Kidney epithelial cell (primary cell): ENCODE measurements around the gene IFNA14. TPM values are rescaled to one million over a fixed set of nuclear protein-coding genes. Genes with fewer than 3 reads are reported as not detected.
A peak's percentile ranks its signal among the peaks of the same experiment; 100 is the strongest.
"Not testable (repeated sequence)": the region's sequence is repeated elsewhere in the genome, so short reads cannot be mapped to it uniquely, and the experiment has no call there.

ENCODE experiments used
- DNase-seq: peaks from one replicate; pipeline ENCODE4 v3.0.0-alpha.2; 2010; ENCODE audit warnings: low read depth
- H3K27me3 ChIP-seq: 2 replicates; pipeline ENCODE4 v1.6.0; 2011; ENCODE audit warnings: low read length; ENCODE audit not compliant: control insufficient read depth, insufficient read depth
- H3K36me3 ChIP-seq: 2 replicates; pipeline ENCODE4 v1.5.1; 2011; ENCODE audit warnings: low read length; ENCODE audit not compliant: control insufficient read depth, insufficient read depth
- H3K4me3 ChIP-seq: 2 replicates; pipeline ENCODE4 v1.5.1; 2011; ENCODE audit warnings: low read depth, mild to moderate bottlenecking, control low read depth, low read length
- total RNA-seq: library from RNA; depleted of rRNA; stranded (reverse); fragments of >200 nt; gene quantifications from 2 replicates; pipeline ENCODE4 v1.2.3, GENCODE V29; 2015
- TF ChIP-seq, protein P1 (sequence below): IDR thresholded peaks from 2 replicates; pipeline ENCODE4 v1.5.1; 2011; ENCODE audit warnings: mild to moderate bottlenecking, moderate library complexity, low read length, control low read depth, inconsistent platforms; ENCODE audit not compliant: insufficient read depth, poor library complexity, severe bottlenecking

The IFNA14 gene
- total RNA-seq, 1 donor from 2014 or later = not detected

DNA sequence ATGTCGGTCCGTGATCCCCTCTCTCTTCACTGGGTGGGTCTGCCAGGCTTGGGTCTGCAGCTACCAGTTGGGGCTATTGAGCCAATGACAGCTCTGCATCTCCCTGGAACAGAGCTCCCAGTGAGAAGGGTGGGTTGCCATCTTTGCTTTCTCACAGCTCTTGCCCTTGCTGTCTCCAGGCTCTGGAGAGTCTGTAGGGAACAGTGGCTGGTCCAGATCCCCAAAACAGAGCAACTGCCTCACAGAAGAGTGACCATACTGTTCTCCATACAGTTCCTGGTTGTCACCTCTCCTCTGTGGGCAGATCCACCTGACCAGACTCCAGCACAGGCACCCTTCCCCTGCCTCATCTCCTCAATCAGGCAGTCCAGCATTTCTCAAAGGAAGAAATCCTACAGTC, 6.5 kb downstream of the IFNA14 start:
- no peaks in the 10 kb centered on the region for H3K36me3 ChIP-seq
- no peak for DNase-seq
- H3K27me3 ChIP-seq = no peaks in the 10 kb centered on the region
- TF ChIP-seq, protein P1, sequence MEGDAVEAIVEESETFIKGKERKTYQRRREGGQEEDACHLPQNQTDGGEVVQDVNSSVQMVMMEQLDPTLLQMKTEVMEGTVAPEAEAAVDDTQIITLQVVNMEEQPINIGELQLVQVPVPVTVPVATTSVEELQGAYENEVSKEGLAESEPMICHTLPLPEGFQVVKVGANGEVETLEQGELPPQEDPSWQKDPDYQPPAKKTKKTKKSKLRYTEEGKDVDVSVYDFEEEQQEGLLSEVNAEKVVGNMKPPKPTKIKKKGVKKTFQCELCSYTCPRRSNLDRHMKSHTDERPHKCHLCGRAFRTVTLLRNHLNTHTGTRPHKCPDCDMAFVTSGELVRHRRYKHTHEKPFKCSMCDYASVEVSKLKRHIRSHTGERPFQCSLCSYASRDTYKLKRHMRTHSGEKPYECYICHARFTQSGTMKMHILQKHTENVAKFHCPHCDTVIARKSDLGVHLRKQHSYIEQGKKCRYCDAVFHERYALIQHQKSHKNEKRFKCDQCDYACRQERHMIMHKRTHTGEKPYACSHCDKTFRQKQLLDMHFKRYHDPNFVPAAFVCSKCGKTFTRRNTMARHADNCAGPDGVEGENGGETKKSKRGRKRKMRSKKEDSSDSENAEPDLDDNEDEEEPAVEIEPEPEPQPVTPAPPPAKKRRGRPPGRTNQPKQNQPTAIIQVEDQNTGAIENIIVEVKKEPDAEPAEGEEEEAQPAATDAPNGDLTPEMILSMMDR = no peak
- H3K4me3 ChIP-seq = no peak overlapping the region

DNA sequence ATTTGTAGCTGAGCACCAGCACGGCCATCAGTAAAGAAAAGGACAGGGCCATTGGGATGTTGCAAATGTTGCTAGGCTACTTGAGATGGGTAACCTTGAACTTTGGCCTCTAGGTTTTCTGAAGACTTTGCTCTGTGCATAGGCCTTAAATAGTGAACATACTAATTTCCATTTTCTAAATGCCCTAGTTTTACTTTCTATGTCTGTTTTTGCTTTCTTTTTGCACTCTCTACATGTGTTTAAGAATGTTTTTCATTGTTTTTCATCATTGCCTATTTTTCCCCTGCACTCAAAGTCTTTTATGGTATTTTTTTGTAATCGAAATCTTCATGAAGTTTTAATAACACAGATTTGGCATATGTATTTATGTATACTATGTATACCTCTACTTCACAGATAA, 11.7 kb downstream of the IFNA14 start, which contains the start of gene IFNA17:
Gene IFNA17 (minus strand): TSS at position 101 of the 400 bp plus-strand sequence. CDS start 49 bp downstream, at position 52.
- no peak for DNase-seq
- H3K27me3 ChIP-seq = no peaks in the 10 kb centered on the region
- no peak within 1 kb of the TSS for H3K4me3 ChIP-seq
- TF ChIP-seq, protein P1 = no peak
- no peaks in the 10 kb centered on the region for H3K36me3 ChIP-seq

DNA sequence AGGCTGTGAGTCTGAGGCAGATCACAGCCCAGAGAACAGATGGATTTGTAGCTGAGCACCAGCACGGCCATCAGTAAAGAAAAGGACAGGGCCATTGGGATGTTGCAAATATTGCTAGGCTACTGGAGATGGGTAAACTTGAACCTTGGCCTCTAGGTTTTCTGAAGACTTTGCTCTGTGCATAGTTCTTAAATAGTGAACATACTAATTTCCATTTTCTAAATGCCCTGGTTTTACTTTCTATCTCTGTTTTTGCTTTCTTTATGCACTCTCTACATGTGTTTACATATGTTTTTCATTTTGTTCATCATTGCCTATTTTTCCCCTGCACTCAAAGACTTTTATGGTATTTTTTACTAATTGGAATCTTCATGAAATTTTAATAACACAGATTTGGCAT, 22.6 kb downstream of the IFNA14 start, which contains the start of gene IFNA16:
Gene IFNA16 (minus strand): TSS at position 101 of the 400 bp plus-strand sequence. CDS start 6 bp downstream, at position 95.
- H3K4me3 ChIP-seq, H3K36me3 ChIP-seq, DNase-seq, H3K27me3 ChIP-seq: not testable (repeated sequence)

DNA sequence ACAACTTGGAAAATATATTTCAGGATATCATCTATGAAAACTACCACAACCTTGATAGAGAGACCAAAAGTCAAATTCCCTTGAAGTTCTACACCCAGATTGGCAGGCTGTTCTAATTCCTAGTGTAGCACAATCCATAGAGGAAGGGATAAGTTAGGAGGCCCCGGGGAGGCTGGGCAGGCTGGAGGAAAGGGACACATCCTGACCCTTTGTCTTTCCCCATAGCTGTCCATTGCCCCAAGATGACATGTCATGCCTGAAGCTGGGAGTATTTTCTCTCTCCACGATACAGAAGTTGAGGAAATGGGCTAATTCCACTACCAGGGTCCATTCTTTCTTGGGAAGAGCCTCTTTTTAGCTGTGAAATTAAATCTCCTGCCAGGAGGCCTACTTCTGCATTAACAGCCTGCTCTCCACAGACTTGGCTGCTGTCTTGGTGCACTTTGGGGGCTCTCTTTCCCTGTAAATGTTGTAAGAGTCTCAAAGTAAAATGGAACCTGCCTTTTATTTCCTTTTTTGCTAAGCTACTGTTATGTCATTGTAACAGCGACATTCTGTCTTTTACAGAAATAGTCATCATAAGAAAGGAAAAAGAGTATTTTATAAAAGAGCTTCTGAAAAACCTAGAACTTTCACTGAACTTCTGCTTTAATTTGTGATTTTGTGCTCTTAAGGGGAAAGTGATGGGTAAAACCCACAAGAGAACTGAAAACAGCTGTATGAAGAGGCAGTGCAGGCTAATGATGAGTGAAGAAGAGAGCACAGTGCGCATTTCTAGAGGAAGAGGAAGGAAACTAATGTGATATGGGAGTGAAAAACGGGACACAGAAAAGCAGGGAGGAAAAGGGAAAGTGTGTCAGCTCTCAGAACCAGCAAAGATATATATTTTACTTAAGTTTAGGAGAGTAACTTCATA, 26.1 kb downstream of the IFNA14 start:
- H3K4me3 ChIP-seq, H3K36me3 ChIP-seq, H3K27me3 ChIP-seq, DNase-seq: not testable (repeated sequence)
- TF ChIP-seq, protein P1 = peak; percentile 52

DNA sequence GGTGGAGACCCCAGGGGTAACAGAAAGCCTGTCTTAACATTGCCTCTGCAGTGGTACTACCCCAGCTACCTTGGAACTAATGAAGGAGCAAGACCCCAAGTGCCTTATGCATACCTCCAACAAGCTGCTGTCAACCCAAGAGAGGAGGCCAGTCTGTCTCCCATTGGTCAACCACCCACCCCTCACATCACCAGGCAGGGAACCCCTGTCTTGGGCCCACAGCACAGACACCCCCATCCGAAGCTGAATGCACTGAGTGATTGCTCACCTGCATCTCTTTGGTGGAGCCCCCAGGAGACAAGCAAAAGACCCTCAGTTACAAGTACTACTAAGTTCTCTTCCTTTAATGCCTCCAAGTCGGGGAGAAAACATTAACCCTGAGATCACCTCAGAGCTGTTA, 27.6 kb downstream of the IFNA14 start:
- DNase-seq = not testable (repeated sequence)

DNA sequence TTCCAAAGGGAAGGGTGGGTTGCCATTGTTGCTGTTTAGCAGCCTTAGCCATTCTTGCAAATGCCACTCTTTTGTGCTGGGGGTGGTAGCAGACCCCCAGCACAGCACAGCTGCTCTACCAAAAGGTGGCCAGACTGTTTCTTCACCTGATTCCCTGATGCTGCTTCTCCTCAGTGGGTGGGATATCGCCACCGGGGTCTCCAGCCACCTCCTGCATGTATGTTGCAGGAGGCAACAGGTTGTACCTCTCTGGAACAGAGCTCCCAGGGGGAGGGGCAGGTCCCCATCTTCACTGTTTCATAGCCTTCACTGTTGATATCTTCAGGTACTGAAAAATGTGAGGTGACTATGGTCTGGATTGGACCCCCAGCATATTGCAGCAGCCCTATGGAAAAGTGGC, 29.0 kb downstream of the IFNA14 start:
- not testable (repeated sequence) for DNase-seq

More for the DNA sequence above, 27.6 kb downstream of the IFNA14 start:
- H3K27me3 ChIP-seq, H3K4me3 ChIP-seq, H3K36me3 ChIP-seq: not testable (repeated sequence)

DNA sequence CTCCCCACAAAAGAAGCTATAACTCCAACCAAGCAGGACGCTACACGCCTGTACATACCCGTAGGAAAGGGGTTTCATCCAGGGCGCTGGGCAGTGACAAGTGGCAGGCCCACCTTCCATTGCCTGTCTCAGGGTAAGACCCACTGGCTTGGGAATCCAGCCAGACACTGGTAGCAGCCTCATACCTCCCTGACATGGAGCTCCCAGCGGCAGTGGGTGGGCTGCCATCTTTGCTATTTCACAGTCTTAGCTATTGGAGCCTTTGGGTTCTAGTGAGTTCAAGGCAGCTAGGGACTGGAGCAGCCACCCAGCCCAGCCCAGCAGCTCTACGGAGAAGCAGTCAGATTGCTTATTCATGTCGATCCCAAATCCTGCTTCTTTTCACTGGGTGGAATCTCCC, 29.5 kb downstream of the IFNA14 start:
- TF ChIP-seq, protein P1 = no peak
- no peak for DNase-seq

More for the DNA sequence above, 29.0 kb downstream of the IFNA14 start:
- not testable (repeated sequence) for H3K36me3 ChIP-seq, H3K4me3 ChIP-seq, H3K27me3 ChIP-seq

DNA sequence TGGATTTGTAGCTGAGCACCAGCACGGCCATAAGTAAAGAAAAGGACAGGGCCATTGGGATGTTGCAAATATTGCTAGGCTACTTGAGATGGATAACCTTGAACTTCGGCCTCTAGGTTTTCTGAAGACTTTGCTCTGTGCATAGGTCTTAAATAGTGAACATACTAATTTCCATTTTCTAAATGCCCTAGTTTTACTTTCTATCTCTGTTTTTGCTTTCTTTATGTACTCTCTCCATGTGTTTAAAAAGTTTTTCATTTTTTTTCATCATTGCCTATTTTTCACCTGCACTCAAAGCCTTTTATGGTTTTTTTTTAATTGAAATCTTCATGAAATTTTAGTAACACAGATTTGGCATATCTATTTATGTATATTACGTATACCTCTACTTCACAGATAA, 32.8 kb downstream of the IFNA14 start, which contains the start of gene IFNA10:
Gene IFNA10 (minus strand): TSS at position 101 of the 400 bp plus-strand sequence. CDS start 46 bp downstream, at position 55.
- H3K36me3 ChIP-seq, DNase-seq, H3K4me3 ChIP-seq, H3K27me3 ChIP-seq: not testable (repeated sequence)

More for the DNA sequence above, 29.5 kb downstream of the IFNA14 start:
- H3K27me3 ChIP-seq = no peaks in the 10 kb centered on the region
- no peaks in the 10 kb centered on the region for H3K36me3 ChIP-seq
- H3K4me3 ChIP-seq = no peak overlapping the region
